ENCODE data around the gene ATF2.
A peak's percentile ranks its signal among the peaks of the same experiment; 100 is the strongest.

ATF2 gene

GRCh38 chr2:175167792-175168563, at the start of gene ATF2:
TSS of gene ATF2 (minus strand) at chr2:175168203. CDS start at chr2:175136443, 31,760 bp downstream.
- TF ChIP-seq CTCF (IDR thresholded peaks at IDR 0.05), result no peak
- H3K27ac ChIP-seq, result peak within 1 kb of the TSS; percentile 97 to 100
- H3K4me3 ChIP-seq, result peak within 1 kb of the TSS; percentile 88
- peak; percentile 100 for DNase-seq (ENCODE audit: low spot score)

GRCh38 chr2:175207741-175208438, 39.9 kb upstream of the ATF2 start:
- DNase-seq (ENCODE audit: low spot score), result no peak
- no peak for TF ChIP-seq CTCF (IDR thresholded peaks at IDR 0.05)
- no peak overlapping the region for H3K27ac ChIP-seq

GRCh38 chr2:175206866-175207265, 38.9 kb upstream of the ATF2 start:
- no peak overlapping the region for H3K27ac ChIP-seq
- no peak for TF ChIP-seq CTCF (IDR thresholded peaks at IDR 0.05)
- no peak for DNase-seq (ENCODE audit: low spot score)
- H3K4me3 ChIP-seq, result no peak overlapping the region

More at GRCh38 chr2:175207741-175208438, 39.9 kb upstream of the ATF2 start:
- H3K4me3 ChIP-seq, result no peak overlapping the region

- no peak overlapping the region for H3K27ac ChIP-seq
- TF ChIP-seq CTCF (IDR thresholded peaks at IDR 0.05), result no peak
- H3K4me3 ChIP-seq, result no peak overlapping the region
- no peak for DNase-seq (ENCODE audit: low spot score)
Measured at GRCh38 chr2:175205523-175205922, 37.5 kb upstream of the ATF2 start.

- DNase-seq (ENCODE audit: low spot score), result no peak
Measured at GRCh38 chr2:175203621-175204496, 35.9 kb upstream of the ATF2 start.

GRCh38 chr2:175195012-175195411, 27.0 kb upstream of the ATF2 start:
- TF ChIP-seq CTCF (IDR thresholded peaks at IDR 0.05), result no peak
- no peak for DNase-seq (ENCODE audit: low spot score)
- no peak overlapping the region for H3K4me3 ChIP-seq
- no peak overlapping the region for H3K27ac ChIP-seq

More at GRCh38 chr2:175203621-175204496, 35.9 kb upstream of the ATF2 start:
- Histone ChIP-seq H3K4me3 (no peak overlapping the region), H3K27ac (no peak overlapping the region)
- no peak for TF ChIP-seq CTCF (IDR thresholded peaks at IDR 0.05)

Measured in coronary artery (tissue), 2 donors.